HEK293 (cell line): Measurements from ENCODE around the gene CCDC57.

ENCODE experiments used
- CTCF ChIP-seq: fragments of 450-650 bp; formaldehyde crosslinking; IDR thresholded peaks from 2 replicates; pipeline ENCODE4 v1.5.1; 2016; ENCODE audit warnings: missing biosample characterization, missing genetic modification characterization
- KLF17 ChIP-seq: fragments of 450-650 bp; formaldehyde crosslinking; IDR thresholded peaks from 2 replicates; pipeline ENCODE4 v1.5.1; 2016; ENCODE audit warnings: missing biosample characterization, missing genetic modification characterization
- KLF8 ChIP-seq: fragments of 450-650 bp; formaldehyde crosslinking; IDR thresholded peaks from 2 replicates; pipeline ENCODE4 v1.5.1; 2016; ENCODE audit warnings: missing biosample characterization, missing genetic modification characterization
- ZFP3 ChIP-seq: fragments of 450-650 bp; formaldehyde crosslinking; IDR thresholded peaks from 2 replicates; pipeline ENCODE4 v1.5.1; 2016; ENCODE audit warnings: low read depth, missing biosample characterization, missing genetic modification characterization
- ZNF24 ChIP-seq: fragments of 450-650 bp; formaldehyde crosslinking; IDR thresholded peaks from 2 replicates; pipeline ENCODE4 v1.5.1; 2016; ENCODE audit warnings: missing biosample characterization, missing genetic modification characterization
- ZNF830 ChIP-seq: fragments of 450-650 bp; IDR thresholded peaks from 2 replicates; pipeline ENCODE4 v1.5.0; 2018; ENCODE audit warnings: missing biosample characterization, missing genetic modification characterization, low read depth, mild to moderate bottlenecking, moderate library complexity
- TF ChIP-seq, protein P1 (sequence below): fragments of 450-650 bp; formaldehyde crosslinking; IDR thresholded peaks from 2 replicates; pipeline ENCODE4 v1.5.1; 2016; ENCODE audit warnings: missing biosample characterization, missing genetic modification characterization

- TF ChIP-seq, protein P1, sequence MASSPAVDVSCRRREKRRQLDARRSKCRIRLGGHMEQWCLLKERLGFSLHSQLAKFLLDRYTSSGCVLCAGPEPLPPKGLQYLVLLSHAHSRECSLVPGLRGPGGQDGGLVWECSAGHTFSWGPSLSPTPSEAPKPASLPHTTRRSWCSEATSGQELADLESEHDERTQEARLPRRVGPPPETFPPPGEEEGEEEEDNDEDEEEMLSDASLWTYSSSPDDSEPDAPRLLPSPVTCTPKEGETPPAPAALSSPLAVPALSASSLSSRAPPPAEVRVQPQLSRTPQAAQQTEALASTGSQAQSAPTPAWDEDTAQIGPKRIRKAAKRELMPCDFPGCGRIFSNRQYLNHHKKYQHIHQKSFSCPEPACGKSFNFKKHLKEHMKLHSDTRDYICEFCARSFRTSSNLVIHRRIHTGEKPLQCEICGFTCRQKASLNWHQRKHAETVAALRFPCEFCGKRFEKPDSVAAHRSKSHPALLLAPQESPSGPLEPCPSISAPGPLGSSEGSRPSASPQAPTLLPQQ (tag by site-specific recombination), result peak; percentile 85
- TF ChIP-seq ZNF24 (tag by site-specific recombination) (no peak), ZFP3 (tag by site-specific recombination) (no peak), CTCF (tag by site-specific recombination) (no peak), ZNF830 (tag by site-specific recombination) (no peak), KLF8 (tag by site-specific recombination) (no peak), KLF17 (tag by site-specific recombination) (no peak)
Measured at GRCh38 chr17:82213251-82214011, 789 bp upstream of the CCDC57 start.
